Liver (tissue), 9 donors: Measurements from ENCODE around the gene FRAS1. TPM values are rescaled to one million over a fixed set of nuclear protein-coding genes. Genes with fewer than 3 reads are reported as not detected.

Source experiments
- DNase-seq: peaks from one replicate; pipeline ENCODE4 v3.0.0-alpha.2; 2017; ENCODE audit warnings: low spot score
- H3K27ac ChIP-seq, 2 donors: one replicate each; pipeline ENCODE4 v1.7.0; 2013; ENCODE audit warnings: inconsistent platforms in 2 of 2, low read length in 2 of 2, control low read depth in 1 of 2, low read depth in 1 of 2, mild to moderate bottlenecking in 1 of 2
- H3K27me3 ChIP-seq, 4 donors: one replicate each; pipeline versions ENCODE4 v1.6.1 to v1.7.0; 2013; ENCODE audit warnings: low read length in 3 of 4, inconsistent platforms in 1 of 4, mild to moderate bottlenecking in 1 of 4, moderate library complexity in 1 of 4; ENCODE audit not compliant: control insufficient read depth in 4 of 4, insufficient read depth in 4 of 4
- H3K36me3 ChIP-seq, 4 donors: one replicate each; pipeline versions ENCODE4 v1.6.1 to v1.7.0; 2013; ENCODE audit warnings: low read length in 3 of 4, mild to moderate bottlenecking in 3 of 4, low read depth in 1 of 4, moderate library complexity in 1 of 4; ENCODE audit not compliant: control insufficient read depth in 4 of 4, insufficient read depth in 3 of 4
- H3K4me1 ChIP-seq, 4 donors: one replicate each; pipeline versions ENCODE4 v1.6.1 to v1.7.0; 2013; ENCODE audit warnings: low read length in 3 of 4, mild to moderate bottlenecking in 3 of 4, moderate library complexity in 1 of 4; ENCODE audit not compliant: control insufficient read depth in 4 of 4, insufficient read depth in 4 of 4
- H3K4me3 ChIP-seq, 3 donors: one replicate each; pipeline versions ENCODE4 v1.6.1 to v1.7.0; 2013; ENCODE audit warnings: low read length in 3 of 3, control low read depth in 1 of 3, low read depth in 1 of 3, mild to moderate bottlenecking in 1 of 3
- H3K9ac ChIP-seq, 2 donors: one replicate each; pipeline ENCODE4 v1.7.0; 2013; ENCODE audit warnings: low read length in 2 of 2, mild to moderate bottlenecking in 2 of 2, moderate library complexity in 2 of 2, control low read depth in 1 of 2, low read depth in 1 of 2
- H3K9me3 ChIP-seq, 4 donors: one replicate each; pipeline versions ENCODE4 v1.6.1 to v1.7.0; 2013; ENCODE audit warnings: low read length in 3 of 4; ENCODE audit not compliant: control insufficient read depth in 4 of 4
- ATF3 ChIP-seq: IDR thresholded peaks from 2 replicates; pipeline ENCODE4 v1.6.1; 2016; ENCODE audit warnings: antibody characterized with exemption
- EGR1 ChIP-seq, 2 donors: IDR thresholded peaks; 2 replicates each; pipeline ENCODE4 v1.6.1; 2016 to 2018; ENCODE audit warnings: antibody characterized with exemption in 2 of 2, low read depth in 2 of 2
- FOXA1 ChIP-seq: IDR thresholded peaks from 2 replicates; pipeline ENCODE4 v1.6.1; 2016; ENCODE audit warnings: antibody characterized with exemption
- FOXA2 ChIP-seq: IDR thresholded peaks from 2 replicates; pipeline ENCODE4 v1.6.1; 2016; ENCODE audit warnings: antibody characterized with exemption
- GABPA ChIP-seq, 2 donors: IDR thresholded peaks in 1 of 2; conservative IDR thresholded peaks in 1 of 2; 2 replicates each; pipeline ENCODE4 v1.6.1; 2016; ENCODE audit warnings: antibody characterized with exemption in 2 of 2, mild to moderate bottlenecking in 1 of 2, moderate library complexity in 1 of 2
- HNF4A ChIP-seq, 2 donors: conservative IDR thresholded peaks; 2 replicates each; pipeline ENCODE4 v1.6.1; 2016; ENCODE audit warnings: antibody characterized with exemption in 2 of 2, mild to moderate bottlenecking in 2 of 2
- HNF4G ChIP-seq: IDR thresholded peaks from 2 replicates; pipeline ENCODE4 v1.6.1; 2016; ENCODE audit warnings: antibody characterized with exemption
- JUND ChIP-seq, 2 donors: IDR thresholded peaks; 2 replicates each; pipeline ENCODE4 v1.6.1; 2016; ENCODE audit warnings: antibody characterized with exemption in 2 of 2
- NR2F2 ChIP-seq: IDR thresholded peaks from 2 replicates; pipeline ENCODE4 v1.6.1; 2016; ENCODE audit warnings: antibody characterized with exemption
- RAD21 ChIP-seq, 2 donors: IDR thresholded peaks; 2 replicates each; pipeline ENCODE4 v1.6.1; 2016; ENCODE audit warnings: antibody characterized with exemption in 2 of 2, mild to moderate bottlenecking in 2 of 2
- REST ChIP-seq: IDR thresholded peaks from 2 replicates; pipeline ENCODE4 v1.6.1; 2016; ENCODE audit warnings: antibody characterized with exemption, mild to moderate bottlenecking
- SP1 ChIP-seq: IDR thresholded peaks from 2 replicates; pipeline ENCODE4 v1.6.1; 2018; ENCODE audit warnings: antibody characterized with exemption, mild to moderate bottlenecking
- TAF1 ChIP-seq: conservative IDR thresholded peaks from 2 replicates; pipeline ENCODE4 v1.6.1; 2016; ENCODE audit warnings: antibody characterized with exemption, mild to moderate bottlenecking
- YY1 ChIP-seq: IDR thresholded peaks from 2 replicates; pipeline ENCODE4 v1.6.1; 2016; ENCODE audit warnings: antibody characterized with exemption, mild to moderate bottlenecking
- whole genome bisulfite sequencing: extraction: QIAGEN DNeasy Blood & Tissue Kit; methylation state at CpG from one replicate; pipeline ENCODE4 v1.1.7; 2013; 5-methylcytosine and 5-hydroxymethylcytosine counted together
- polyA plus RNA-seq, 2 donors: library from polyadenylated mRNA; stranded (reverse) in 1 of 2; unstranded in 1 of 2; fragments of 200-250 nt in 1 of 2; fragments of >200 nt in 1 of 2; fragmentation: Nextera tagmentation in 1 of 2; extraction: Ambion mirVana in 1 of 2; gene quantifications; one replicate each; pipeline versions ENCODE4 v1.2.1 to v1.2.3, GENCODE V29; 2013 to 2015
- total RNA-seq, 2 donors: library from RNA; depleted of rRNA; stranded (reverse); fragments of >200 nt; gene quantifications; one replicate each; pipeline ENCODE4 v1.2.3, GENCODE V29; 2014
- TF ChIP-seq, protein P1 (sequence below): fragments of 150-350 bp; IDR thresholded peaks from 2 replicates; pipeline ENCODE4 v1.5.1; 2017; ENCODE audit warnings: improper control_type of control experiment, low read depth, low read length; ENCODE audit not compliant: missing input control
- TF ChIP-seq, protein P2 (sequence below): IDR thresholded peaks from 2 replicates; pipeline ENCODE4 v1.6.1; 2016; ENCODE audit warnings: antibody characterized with exemption
- donor health status: healthy.
- donor health status: healthy.
- donor health status: healthy.
- donor health status: healthy.
- donor health status: healthy.

FRAS1 gene
- total and polyA plus RNA-seq, 4 donors, result 0.08 to 6.0 (median 1.1) TPM

GRCh38 chr4:78332976-78333375 lies 275.9 kb downstream of the FRAS1 start:
- no peak for TF ChIP-seq RAD21 (IDR thresholded peaks at IDR 0.05)
- no peak for TF ChIP-seq FOXA2
- no peak for TF ChIP-seq HNF4G
- no peak for TF ChIP-seq EGR1 (IDR thresholded peaks at IDR 0.05; ENCODE audit: low read depth in 2 of 2)
- TF ChIP-seq FOXA1, result no peak
- TF ChIP-seq YY1, result no peak
- TF ChIP-seq JUND (IDR thresholded peaks at IDR 0.05), result no peak
- no peak for TF ChIP-seq SP1
- no peak for TF ChIP-seq GABPA (IDR thresholded peaks at IDR 0.05 in 1 of 2, conservative IDR thresholded peaks at IDR 0.05 in 1 of 2)
- no peak for TF ChIP-seq NR2F2
- no peak for TF ChIP-seq ATF3
- TF ChIP-seq TAF1, result no peak
- TF ChIP-seq, protein P1, sequence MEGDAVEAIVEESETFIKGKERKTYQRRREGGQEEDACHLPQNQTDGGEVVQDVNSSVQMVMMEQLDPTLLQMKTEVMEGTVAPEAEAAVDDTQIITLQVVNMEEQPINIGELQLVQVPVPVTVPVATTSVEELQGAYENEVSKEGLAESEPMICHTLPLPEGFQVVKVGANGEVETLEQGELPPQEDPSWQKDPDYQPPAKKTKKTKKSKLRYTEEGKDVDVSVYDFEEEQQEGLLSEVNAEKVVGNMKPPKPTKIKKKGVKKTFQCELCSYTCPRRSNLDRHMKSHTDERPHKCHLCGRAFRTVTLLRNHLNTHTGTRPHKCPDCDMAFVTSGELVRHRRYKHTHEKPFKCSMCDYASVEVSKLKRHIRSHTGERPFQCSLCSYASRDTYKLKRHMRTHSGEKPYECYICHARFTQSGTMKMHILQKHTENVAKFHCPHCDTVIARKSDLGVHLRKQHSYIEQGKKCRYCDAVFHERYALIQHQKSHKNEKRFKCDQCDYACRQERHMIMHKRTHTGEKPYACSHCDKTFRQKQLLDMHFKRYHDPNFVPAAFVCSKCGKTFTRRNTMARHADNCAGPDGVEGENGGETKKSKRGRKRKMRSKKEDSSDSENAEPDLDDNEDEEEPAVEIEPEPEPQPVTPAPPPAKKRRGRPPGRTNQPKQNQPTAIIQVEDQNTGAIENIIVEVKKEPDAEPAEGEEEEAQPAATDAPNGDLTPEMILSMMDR, result no peak
- TF ChIP-seq REST, result no peak
- Histone ChIP-seq H3K4me3 (no peak overlapping the region), H3K9me3 (no peaks in the 10 kb centered on the region), H3K27me3 (peaks cover 0 to 3% (median under 1%) of the 10 kb centered on the region in 4 donors), H3K27ac (no peak overlapping the region), H3K9ac (no peak overlapping the region), H3K4me1 (no peaks in the 10 kb centered on the region), H3K36me3 (no peaks in the 10 kb centered on the region)
- DNase-seq, result no peak
- whole genome bisulfite sequencing, result 76% methylated on average over 1 of the region's 1 CpG

DNA sequence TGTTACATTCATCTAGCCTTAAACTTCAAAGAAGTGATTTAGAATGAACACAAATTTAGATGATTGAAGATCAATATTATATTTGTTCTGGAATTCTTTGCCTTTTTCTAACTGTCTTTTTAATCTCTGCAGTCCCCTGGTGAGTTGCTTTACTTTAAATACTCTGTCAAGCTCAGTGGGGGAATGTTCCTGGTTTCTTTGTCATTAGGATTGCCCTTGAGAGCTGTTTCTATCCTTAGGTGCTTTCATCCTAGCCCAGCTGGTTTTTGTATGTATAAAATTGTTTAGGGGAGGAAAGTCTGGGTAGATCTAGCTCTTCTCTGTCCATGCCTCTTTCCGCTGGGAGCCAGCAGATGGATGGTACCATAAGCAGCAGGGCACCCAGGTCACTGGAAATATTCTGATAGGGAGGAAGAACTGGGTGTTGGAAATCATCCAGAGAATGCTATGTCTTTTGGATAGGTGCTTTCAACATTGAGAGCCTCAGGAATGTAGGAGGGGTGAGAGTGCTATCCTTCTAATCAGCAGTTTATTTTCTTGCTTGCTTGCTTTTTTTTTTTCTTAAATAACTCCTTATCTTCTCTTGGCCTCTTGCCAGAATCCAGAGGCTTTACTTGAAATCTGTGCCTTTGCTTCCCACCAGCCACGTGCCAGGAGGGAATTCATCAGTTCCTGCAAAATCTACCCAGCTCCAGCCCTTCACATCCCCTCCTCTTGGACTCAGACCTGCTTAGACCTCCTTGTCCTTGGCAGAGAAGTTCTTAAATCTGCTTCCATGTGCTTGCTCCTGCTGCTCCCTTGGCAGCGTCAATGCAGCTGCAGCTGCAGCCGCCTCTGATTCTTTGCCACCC lies 279.2 kb downstream of the FRAS1 start:
- H3K9ac ChIP-seq, result no peak overlapping the region
- 74% methylated on average over 4 of the region's 4 CpGs for WGBS
- no peaks in the 10 kb centered on the region for H3K4me1 ChIP-seq
- H3K27ac ChIP-seq, result no peak overlapping the region
- no peaks in the 10 kb centered on the region for H3K9me3 ChIP-seq
- H3K27me3 ChIP-seq, result peaks cover 0 to 3% (median under 1%) of the 10 kb centered on the region in 4 donors
- DNase-seq, result no peak
- H3K4me3 ChIP-seq, result no peak overlapping the region
- no peaks in the 10 kb centered on the region for H3K36me3 ChIP-seq
- TF ChIP-seq HNF4G (no peak), YY1 (no peak), ATF3 (no peak), RAD21 (IDR thresholded peaks at IDR 0.05) (no peak), HNF4A (conservative IDR thresholded peaks at IDR 0.05) (no peak), EGR1 (IDR thresholded peaks at IDR 0.05; ENCODE audit: low read depth in 2 of 2) (no peak), FOXA1 (no peak), GABPA (IDR thresholded peaks at IDR 0.05 in 1 of 2, conservative IDR thresholded peaks at IDR 0.05 in 1 of 2) (no peak), TAF1 (no peak), SP1 (no peak), FOXA2 (no peak), JUND (IDR thresholded peaks at IDR 0.05) (no peak)
- TF ChIP-seq, protein P1, result no peak
- TF ChIP-seq, protein P2, sequence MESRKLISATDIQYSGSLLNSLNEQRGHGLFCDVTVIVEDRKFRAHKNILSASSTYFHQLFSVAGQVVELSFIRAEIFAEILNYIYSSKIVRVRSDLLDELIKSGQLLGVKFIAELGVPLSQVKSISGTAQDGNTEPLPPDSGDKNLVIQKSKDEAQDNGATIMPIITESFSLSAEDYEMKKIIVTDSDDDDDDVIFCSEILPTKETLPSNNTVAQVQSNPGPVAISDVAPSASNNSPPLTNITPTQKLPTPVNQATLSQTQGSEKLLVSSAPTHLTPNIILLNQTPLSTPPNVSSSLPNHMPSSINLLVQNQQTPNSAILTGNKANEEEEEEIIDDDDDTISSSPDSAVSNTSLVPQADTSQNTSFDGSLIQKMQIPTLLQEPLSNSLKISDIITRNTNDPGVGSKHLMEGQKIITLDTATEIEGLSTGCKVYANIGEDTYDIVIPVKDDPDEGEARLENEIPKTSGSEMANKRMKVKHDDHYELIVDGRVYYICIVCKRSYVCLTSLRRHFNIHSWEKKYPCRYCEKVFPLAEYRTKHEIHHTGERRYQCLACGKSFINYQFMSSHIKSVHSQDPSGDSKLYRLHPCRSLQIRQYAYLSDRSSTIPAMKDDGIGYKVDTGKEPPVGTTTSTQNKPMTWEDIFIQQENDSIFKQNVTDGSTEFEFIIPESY, result no peak
